ENCODE measurements around the gene MRPL52. TPM values are rescaled to one million over a fixed set of nuclear protein-coding genes. Genes with fewer than 3 reads are reported as not detected.

The MRPL52 gene
- total RNA-seq, 2 donors from 2014 or later = 54.5 to 195 TPM

GRCh38 chr14:22883173-22883976 lies 53.7 kb downstream of the MRPL52 start, which contains the start of gene REM2:
REM2 (plus strand) TSS chr14:22883222; CDS start chr14:22883288, 66 bp downstream.
- TF ChIP-seq POLR2AphosphoS5 (IDR thresholded peaks at IDR 0.05) (no peak), POLR2A (IDR thresholded peaks at IDR 0.05) (no peak)
- DNase-seq (ENCODE audit: low spot score) = no peak
- H3K4me3 ChIP-seq = no peak within 1 kb of the TSS
- H3K9me3 ChIP-seq = no peaks in the 10 kb centered on the region
- H3K4me1 ChIP-seq (replicated peaks) = no peaks in the 10 kb centered on the region
- no peak within 1 kb of the TSS for H3K27ac ChIP-seq
- H3K27me3 ChIP-seq (replicated peaks; ENCODE audit: insufficient read depth) = no peaks in the 10 kb centered on the region
- WGBS = 33% methylated on average over 14 of the region's 15 CpGs
- H3K36me3 ChIP-seq = peaks cover 0 to 5% of the 10 kb centered on the region in 2 donors
- intact Hi-C loops (cut with DNase I) = no loop called here

GRCh38 chr14:22884076-22884737 lies 54.5 kb downstream of the MRPL52 start:
- no peak overlapping the region for H3K4me3 ChIP-seq
- H3K9me3 ChIP-seq = no peaks in the 10 kb centered on the region
- 77% methylated on average over 7 of the region's 7 CpGs for WGBS
- DNase-seq (ENCODE audit: low spot score) = no peak
- intact Hi-C loops (cut with DNase I) = no loop called here
- H3K4me1 ChIP-seq (replicated peaks) = no peaks in the 10 kb centered on the region
- no peak overlapping the region for H3K27ac ChIP-seq
- no peaks in the 10 kb centered on the region for H3K36me3 ChIP-seq
- TF ChIP-seq POLR2A (IDR thresholded peaks at IDR 0.05) = no peak
- TF ChIP-seq POLR2AphosphoS5 (IDR thresholded peaks at IDR 0.05) = no peak
- no peak for TF ChIP-seq CTCF (IDR thresholded peaks at IDR 0.05)
- no peaks in the 10 kb centered on the region for H3K27me3 ChIP-seq (replicated peaks; ENCODE audit: insufficient read depth)

Small RNA genes lying within 50 kb of the gene (small RNA-seq; reads per million reads assigned to genes)
- 0 reads per million in 2 donors for gene RF00019

Other genes starting within 250 kb of the MRPL52 start
- 100 to 1,000 TPM; 231 to 289 TPM for gene DAD1, start 240.7 kb upstream of the MRPL52 start, total RNA-seq
- 100 to 1,000 TPM in 1 of 2 donors, 10 to 100 TPM in 1; 25.9 to 116 TPM for gene ABHD4, start 231.6 kb upstream of the MRPL52 start, total RNA-seq
- not detected for gene OR6J1, start 185.5 kb upstream of the MRPL52 start, total RNA-seq
- gene OXA1L, start 63.2 kb upstream of the MRPL52 start, total RNA-seq = 10 to 100 TPM; 65.2 to 81.9 TPM
- gene SLC7A7, start 14.5 kb upstream of the MRPL52 start, total RNA-seq = 1 to 10 TPM; 4.6 to 8.1 TPM
- gene MMP14, start 6.7 kb downstream of the MRPL52 start, total RNA-seq = 10 to 100 TPM; 64.9 to 90.4 TPM
- gene LRP10, start 41.9 kb downstream of the MRPL52 start, total RNA-seq = 100 to 1,000 TPM; 124 to 150 TPM
- gene REM2, start 53.3 kb downstream of the MRPL52 start, total RNA-seq = 1 to 10 TPM in 1 of 2 donors, under 1 TPM in 1; 0.62 to 1.0 TPM
- 100 to 1,000 TPM; 170 to 463 TPM for gene RBM23, start 89.3 kb downstream of the MRPL52 start, total RNA-seq
- 10 to 100 TPM; 65.0 to 71.0 TPM for gene PRMT5, start 99.5 kb downstream of the MRPL52 start, total RNA-seq
- 10 to 100 TPM; 39.8 to 53.3 TPM for gene HAUS4, start 127.2 kb downstream of the MRPL52 start, total RNA-seq
- 10 to 100 TPM; 21.0 to 27.9 TPM for gene AJUBA, start 152.7 kb downstream of the MRPL52 start, total RNA-seq
- gene C14orf93, start 180.3 kb downstream of the MRPL52 start, total RNA-seq = 10 to 100 TPM; 15.1 to 17.6 TPM
- gene PSMB5, start 205.0 kb downstream of the MRPL52 start, total RNA-seq = 100 to 1,000 TPM; 124 to 152 TPM
- not detected for gene PSMB11, start 212.3 kb downstream of the MRPL52 start, total RNA-seq
- 1 to 10 TPM; 4.0 to 7.2 TPM for gene CDH24, start 227.6 kb downstream of the MRPL52 start, total RNA-seq